ENCODE results near the gene MXRA7.

DNA sequence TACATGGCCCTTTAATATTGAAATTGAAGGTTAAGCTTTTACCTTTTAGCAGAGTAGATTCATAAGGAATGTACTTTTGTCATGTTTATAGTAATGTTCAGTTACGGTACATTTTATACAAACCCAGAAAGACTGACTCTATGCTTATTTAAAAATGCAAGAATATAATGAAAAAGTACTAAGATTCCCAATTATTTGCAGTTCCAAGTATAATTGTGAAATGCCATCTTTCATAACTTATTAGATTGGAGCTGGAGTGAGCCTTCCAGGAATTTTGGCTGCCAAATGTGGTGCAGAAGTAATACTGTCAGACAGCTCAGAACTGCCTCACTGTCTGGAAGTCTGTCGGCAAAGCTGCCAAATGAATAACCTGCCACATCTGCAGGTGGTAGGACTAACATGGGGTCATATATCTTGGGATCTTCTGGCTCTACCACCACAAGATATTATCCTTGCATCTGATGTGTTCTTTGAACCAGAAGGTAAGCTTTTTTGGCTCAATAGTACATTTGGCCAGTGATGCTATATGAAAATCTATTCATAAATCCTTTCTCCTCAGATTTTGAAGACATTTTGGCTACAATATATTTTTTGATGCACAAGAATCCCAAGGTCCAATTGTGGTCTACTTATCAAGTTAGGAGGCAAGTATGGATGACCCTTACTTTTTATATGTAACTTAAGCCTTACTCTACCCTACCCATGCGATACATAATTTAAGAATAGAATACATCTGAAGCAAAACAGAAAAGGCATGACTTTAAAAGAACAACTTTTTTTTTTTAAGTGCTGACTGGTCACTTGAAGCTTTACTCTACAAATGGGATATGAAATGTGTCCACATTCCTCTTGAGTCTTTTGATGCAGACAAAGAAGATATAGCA, 22.2 kb upstream of the MXRA7 start:
- TF ChIP-seq, protein P1, sequence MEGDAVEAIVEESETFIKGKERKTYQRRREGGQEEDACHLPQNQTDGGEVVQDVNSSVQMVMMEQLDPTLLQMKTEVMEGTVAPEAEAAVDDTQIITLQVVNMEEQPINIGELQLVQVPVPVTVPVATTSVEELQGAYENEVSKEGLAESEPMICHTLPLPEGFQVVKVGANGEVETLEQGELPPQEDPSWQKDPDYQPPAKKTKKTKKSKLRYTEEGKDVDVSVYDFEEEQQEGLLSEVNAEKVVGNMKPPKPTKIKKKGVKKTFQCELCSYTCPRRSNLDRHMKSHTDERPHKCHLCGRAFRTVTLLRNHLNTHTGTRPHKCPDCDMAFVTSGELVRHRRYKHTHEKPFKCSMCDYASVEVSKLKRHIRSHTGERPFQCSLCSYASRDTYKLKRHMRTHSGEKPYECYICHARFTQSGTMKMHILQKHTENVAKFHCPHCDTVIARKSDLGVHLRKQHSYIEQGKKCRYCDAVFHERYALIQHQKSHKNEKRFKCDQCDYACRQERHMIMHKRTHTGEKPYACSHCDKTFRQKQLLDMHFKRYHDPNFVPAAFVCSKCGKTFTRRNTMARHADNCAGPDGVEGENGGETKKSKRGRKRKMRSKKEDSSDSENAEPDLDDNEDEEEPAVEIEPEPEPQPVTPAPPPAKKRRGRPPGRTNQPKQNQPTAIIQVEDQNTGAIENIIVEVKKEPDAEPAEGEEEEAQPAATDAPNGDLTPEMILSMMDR (IDR thresholded peaks at IDR 0.05; ENCODE audit: low read depth, low read length): no peak
- TF ChIP-seq EZH2phosphoT487 (IDR thresholded peaks at IDR 0.05; ENCODE audit: low read depth): no peak

All from OCI-LY3 (cell line).